ENCODE data around the gene CDK16. TPM values are rescaled to one million over a fixed set of nuclear protein-coding genes. Genes with fewer than 3 reads are reported as not detected.

The CDK16 gene
- total and polyA plus RNA-seq, 8 donors = 81.1 to 113 (median 96.1) TPM

DNA sequence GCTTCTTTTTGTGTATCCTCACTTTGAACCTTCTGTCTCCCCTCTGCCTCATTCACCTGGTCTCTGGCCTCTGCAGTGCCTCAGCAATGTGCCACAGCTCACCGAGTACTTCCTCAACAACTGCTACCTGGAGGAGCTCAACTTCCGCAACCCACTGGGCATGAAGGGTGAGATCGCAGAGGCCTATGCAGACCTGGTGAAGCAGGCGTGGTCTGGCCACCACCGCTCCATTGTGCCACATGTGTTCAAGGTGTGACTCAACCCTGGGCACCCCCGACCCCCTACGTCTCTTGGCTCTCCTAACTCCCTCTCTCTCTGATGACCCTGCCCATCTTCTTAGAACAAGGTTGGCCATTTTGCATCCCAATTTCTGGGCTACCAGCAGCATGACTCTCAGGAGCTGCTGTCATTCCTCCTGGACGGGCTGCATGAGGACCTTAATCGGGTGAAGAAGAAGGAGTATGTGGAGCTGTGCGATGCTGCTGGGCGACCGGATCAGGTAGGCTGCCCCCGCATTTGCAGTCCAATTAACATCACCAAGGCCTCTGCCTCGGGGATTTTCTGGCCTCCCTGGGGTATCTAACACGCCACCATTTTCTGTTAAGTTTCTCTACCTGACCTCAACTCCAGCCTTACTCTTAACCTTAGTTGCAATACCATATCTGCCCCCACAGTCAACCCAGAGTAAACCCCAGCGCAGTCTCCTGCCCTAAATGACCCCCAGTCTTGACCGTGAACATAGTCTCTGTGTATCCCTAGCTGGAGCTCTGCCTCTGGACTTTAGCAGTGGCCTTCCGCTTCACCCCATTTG lies 22.9 kb downstream of the CDK16 start:
- Histone ChIP-seq H3K9me3 (no peaks in the 10 kb centered on the region), H3K4me3 (no peak overlapping the region), H3K27ac (no peak overlapping the region), H3K4me1 (no peaks in the 10 kb centered on the region), H3K36me3 (peaks cover 0 to 52% of the 10 kb centered on the region in 2 donors), H3K27me3 (peaks cover 0 to 1% of the 10 kb centered on the region in 2 donors)
- DNase-seq (no peak), ATAC-seq (no peak)
- TF ChIP-seq CTCF (IDR thresholded peaks at IDR 0.05) = no peak
- intact Hi-C loops (cut with DNase I) = no loop called here

DNA sequence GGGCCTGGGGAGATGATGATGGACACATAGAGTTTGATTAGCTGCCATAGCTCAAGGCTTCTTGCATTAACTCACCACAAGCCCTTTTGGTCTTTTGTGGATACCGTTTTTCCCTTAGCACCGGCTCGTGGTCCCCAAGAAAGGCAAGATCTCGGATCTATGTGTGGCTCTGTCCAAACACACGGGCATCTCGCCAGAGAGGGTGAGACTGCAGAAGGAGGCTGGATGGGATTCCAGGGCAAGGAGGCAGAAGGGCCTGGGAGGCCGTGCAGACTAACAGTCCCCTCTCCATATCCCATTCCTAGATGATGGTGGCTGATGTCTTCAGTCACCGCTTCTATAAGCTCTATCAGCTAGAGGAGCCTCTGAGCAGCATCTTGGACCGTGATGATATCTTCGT lies 23.8 kb downstream of the CDK16 start:
- intact Hi-C loops (cut with DNase I) = no loop called here
- no peaks in the 10 kb centered on the region for H3K27me3 ChIP-seq

DNA sequence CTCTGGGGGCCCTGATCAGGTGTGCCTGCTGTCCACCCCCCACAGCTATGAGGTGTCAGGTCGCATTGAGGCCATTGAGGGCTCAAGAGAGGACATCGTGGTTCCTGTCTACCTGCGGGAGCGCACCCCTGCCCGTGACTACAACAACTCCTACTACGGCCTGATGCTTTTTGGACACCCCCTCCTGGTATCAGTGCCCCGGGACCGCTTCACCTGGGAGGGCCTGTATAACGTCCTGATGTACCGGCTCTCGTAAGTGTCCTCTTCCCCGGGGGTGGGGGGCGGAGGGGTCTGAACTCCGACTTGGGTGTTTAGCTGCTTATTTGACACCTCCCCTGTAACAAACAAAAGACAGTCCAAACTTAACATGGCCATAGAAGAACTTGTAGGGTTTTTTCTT lies 24.9 kb downstream of the CDK16 start:
- Histone ChIP-seq H3K36me3 (peaks cover 0 to 65% of the 10 kb centered on the region in 2 donors), H3K27ac (no peak overlapping the region), H3K27me3 (no peaks in the 10 kb centered on the region), H3K4me3 (no peak overlapping the region), H3K4me1 (no peaks in the 10 kb centered on the region), H3K9me3 (no peaks in the 10 kb centered on the region)
- ATAC-seq (no peak), DNase-seq (no peak)
- TF ChIP-seq CTCF (IDR thresholded peaks at IDR 0.05) = no peak
- intact Hi-C loops (cut with DNase I) = no loop called here

More for the DNA sequence above, 23.8 kb downstream of the CDK16 start:
- Histone ChIP-seq H3K36me3 (peaks cover 0 to 59% of the 10 kb centered on the region in 2 donors), H3K4me1 (no peaks in the 10 kb centered on the region), H3K4me3 (no peak overlapping the region), H3K27ac (no peak overlapping the region), H3K9me3 (no peaks in the 10 kb centered on the region)
- DNase-seq = no peak
- ATAC-seq = no peak
- TF ChIP-seq CTCF (IDR thresholded peaks at IDR 0.05) = no peak

DNA sequence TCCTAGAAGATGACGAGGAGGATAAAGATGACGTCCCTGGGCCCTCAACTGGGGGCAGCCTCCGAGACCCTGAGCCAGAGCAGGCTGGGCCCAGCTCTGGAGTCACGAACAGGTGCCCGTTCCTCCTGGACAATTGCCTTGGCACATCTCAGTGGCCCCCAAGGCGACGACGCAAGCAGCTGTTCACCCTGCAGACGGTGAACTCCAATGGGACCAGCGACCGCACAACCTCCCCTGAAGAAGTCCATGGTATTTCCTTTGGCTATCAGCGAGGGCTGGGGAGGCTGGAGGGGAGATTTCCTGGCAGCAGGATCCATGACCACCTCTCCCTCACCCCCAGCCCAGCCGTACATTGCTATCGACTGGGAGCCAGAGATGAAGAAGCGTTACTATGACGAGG lies 26.2 kb downstream of the CDK16 start:
- ATAC-seq (no peak), DNase-seq (no peak)
- Histone ChIP-seq H3K27me3 (no peaks in the 10 kb centered on the region), H3K4me3 (no peak overlapping the region), H3K27ac (no peak overlapping the region), H3K9me3 (no peaks in the 10 kb centered on the region), H3K36me3 (peaks cover 0 to 65% of the 10 kb centered on the region in 2 donors), H3K4me1 (no peaks in the 10 kb centered on the region)
- no peak for TF ChIP-seq CTCF (IDR thresholded peaks at IDR 0.05)
- intact Hi-C loops (cut with DNase I) = no loop called here

DNA sequence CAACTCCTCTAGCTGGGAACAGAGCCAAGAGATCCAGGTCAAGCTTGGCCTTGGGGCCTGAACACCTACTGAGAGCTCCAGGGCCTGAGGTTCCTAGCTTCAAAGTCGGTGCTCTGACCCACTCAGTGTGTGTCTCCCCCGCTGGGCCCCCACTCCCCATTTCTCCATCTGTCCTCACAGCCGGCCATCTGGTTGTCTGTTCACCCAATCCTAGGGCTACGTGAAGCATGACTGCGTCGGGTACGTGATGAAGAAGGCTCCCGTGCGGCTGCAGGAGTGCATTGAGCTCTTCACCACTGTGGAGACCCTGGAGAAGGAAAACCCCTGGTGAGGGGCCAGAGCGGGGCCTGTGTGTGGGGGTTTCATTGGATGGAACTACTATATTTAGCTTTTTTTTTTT lies 26.7 kb downstream of the CDK16 start:
- Histone ChIP-seq H3K4me1 (no peaks in the 10 kb centered on the region), H3K36me3 (peaks cover 0 to 63% of the 10 kb centered on the region in 2 donors), H3K9me3 (no peaks in the 10 kb centered on the region), H3K27ac (no peak overlapping the region), H3K4me3 (no peak overlapping the region), H3K27me3 (no peaks in the 10 kb centered on the region)
- no peak for ATAC-seq
- no peak for DNase-seq
- TF ChIP-seq CTCF (IDR thresholded peaks at IDR 0.05) = no peak
- intact Hi-C loops (cut with DNase I) = no loop called here

Data from left lung (tissue), 10 donors.